Measurements from ENCODE around the gene TMEM259.
A peak's percentile ranks its signal among the peaks of the same experiment; 100 is the strongest.

Gene TMEM259

GRCh38 chr19:1050989-1051788 lies 30.3 kb upstream of the TMEM259 start:
- Mint-ChIP-seq H3K4me3 (no peak overlapping the region), H3K36me3 (peaks cover 17% of the 10 kb centered on the region), H3K27me3 (no peaks in the 10 kb centered on the region), H3K9me3 (no peaks in the 10 kb centered on the region), H3K4me1 (peaks cover 17% of the 10 kb centered on the region), H3K27ac (no peak overlapping the region)
- DNase-seq = no peak
- CTCF ChIA-PET = no interaction called here

DNA sequence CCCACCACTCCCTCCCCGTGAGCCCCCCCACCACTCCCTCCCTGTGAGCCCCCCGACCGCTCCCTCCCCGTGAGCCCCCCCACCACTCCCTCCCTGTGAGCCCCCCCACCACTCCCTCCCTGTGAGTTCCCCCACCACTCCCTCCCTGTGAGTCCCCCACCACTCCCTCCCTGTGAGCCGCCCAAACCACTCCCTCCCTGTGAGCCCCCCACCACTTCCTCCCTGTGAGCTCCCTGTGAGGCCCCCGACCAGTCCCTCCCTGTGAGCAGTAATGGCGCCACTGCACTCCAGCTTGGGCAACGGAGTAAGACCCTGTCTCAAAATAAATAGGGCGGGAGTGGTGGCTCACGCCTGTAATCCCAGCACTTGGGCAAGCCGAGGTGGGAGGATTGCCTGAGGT lies 28.9 kb upstream of the TMEM259 start:
- H3K27ac Mint-ChIP-seq = no peak overlapping the region
- H3K9me3 Mint-ChIP-seq = peaks cover 2% of the 10 kb centered on the region
- H3K4me3 Mint-ChIP-seq = no peak overlapping the region
- H3K36me3 Mint-ChIP-seq = peaks cover 27% of the 10 kb centered on the region
- peaks cover 20% of the 10 kb centered on the region for H3K4me1 Mint-ChIP-seq
- H3K27me3 Mint-ChIP-seq = no peaks in the 10 kb centered on the region
- DNase-seq = no peak
- CTCF ChIA-PET = interaction anchor here (0.9 kb wide), 1 partner anchor 11 kb away, joined by 3 read pairs; no protein-coding TSS in a partner anchor

DNA sequence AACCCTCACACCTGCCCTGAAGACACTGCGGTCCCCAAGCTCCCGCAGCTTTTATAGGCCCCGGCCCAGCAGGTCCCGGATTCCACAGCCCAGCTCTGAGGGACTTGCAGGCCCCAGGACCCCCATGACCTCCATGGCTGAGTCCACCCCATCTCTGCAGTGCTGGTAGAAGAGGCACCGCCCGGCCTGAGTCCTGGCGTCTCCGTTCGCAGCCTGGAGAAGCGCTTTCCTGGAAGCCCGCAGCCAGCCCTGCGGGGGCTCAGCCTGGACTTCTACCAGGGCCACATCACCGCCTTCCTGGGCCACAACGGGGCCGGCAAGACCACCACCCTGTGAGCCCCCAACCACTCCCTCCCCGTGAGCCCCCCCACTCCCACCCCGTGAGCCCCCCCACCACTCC lies 28.2 kb upstream of the TMEM259 start:
- CTCF ChIA-PET = interaction anchor here (0.6 to 1.1 kb wide), 2 partner anchors 17 to 295 kb away, joined by 3 read pairs; no protein-coding TSS in a partner anchor
- Mint-ChIP-seq H3K4me3 (no peak overlapping the region), H3K9me3 (peaks cover 2% of the 10 kb centered on the region), H3K36me3 (peaks cover 33% of the 10 kb centered on the region), H3K27me3 (no peaks in the 10 kb centered on the region), H3K4me1 (peaks cover 20% of the 10 kb centered on the region), H3K27ac (no peak overlapping the region)
- no peak for DNase-seq

- Mint-ChIP-seq H3K4me3 (no peak overlapping the region), H3K27me3 (no peaks in the 10 kb centered on the region), H3K9me3 (peaks cover 2% of the 10 kb centered on the region), H3K27ac (no peak overlapping the region), H3K36me3 (peaks cover 26% of the 10 kb centered on the region), H3K4me1 (peaks cover 16% of the 10 kb centered on the region)
- CTCF ChIA-PET = interaction anchor here (1.0 kb wide), 1 partner anchor 13 kb away, joined by 3 read pairs; no protein-coding TSS in a partner anchor
- DNase-seq = peak; percentile 28
Measured at GRCh38 chr19:1047696-1048147, 26.8 kb upstream of the TMEM259 start.

GRCh38 chr19:1046836-1047695 lies 26.1 kb upstream of the TMEM259 start:
- peaks cover 18% of the 10 kb centered on the region for H3K4me1 Mint-ChIP-seq
- H3K27me3 Mint-ChIP-seq = no peaks in the 10 kb centered on the region
- CTCF ChIA-PET = interaction anchor here (1.0 kb wide), 1 partner anchor 13 kb away, joined by 3 read pairs; no protein-coding TSS in a partner anchor
- peaks cover 29% of the 10 kb centered on the region for H3K36me3 Mint-ChIP-seq
- peaks cover 2% of the 10 kb centered on the region for H3K9me3 Mint-ChIP-seq
- peak overlapping the region; percentile 37 for H3K27ac Mint-ChIP-seq
- DNase-seq = peak; percentile 56
- no peak overlapping the region for H3K4me3 Mint-ChIP-seq

- Mint-ChIP-seq H3K36me3 (peaks cover 25% of the 10 kb centered on the region), H3K4me1 (peaks cover 18% of the 10 kb centered on the region), H3K9me3 (peaks cover 2% of the 10 kb centered on the region), H3K4me3 (no peak overlapping the region), H3K27me3 (no peaks in the 10 kb centered on the region), H3K27ac (no peak overlapping the region)
- CTCF ChIA-PET = no interaction called here
- DNase-seq = no peak
Measured at GRCh38 chr19:1046117-1046626, 25.2 kb upstream of the TMEM259 start.

GRCh38 chr19:1045247-1045603 lies 24.3 kb upstream of the TMEM259 start:
- H3K9me3 Mint-ChIP-seq = peaks cover 2% of the 10 kb centered on the region
- H3K36me3 Mint-ChIP-seq = peaks cover 25% of the 10 kb centered on the region
- no peaks in the 10 kb centered on the region for H3K27me3 Mint-ChIP-seq
- H3K27ac Mint-ChIP-seq = no peak overlapping the region
- H3K4me1 Mint-ChIP-seq = peaks cover 24% of the 10 kb centered on the region
- no peak overlapping the region for H3K4me3 Mint-ChIP-seq
- peak; percentile 76 for DNase-seq
- CTCF ChIA-PET = no interaction called here

DNA sequence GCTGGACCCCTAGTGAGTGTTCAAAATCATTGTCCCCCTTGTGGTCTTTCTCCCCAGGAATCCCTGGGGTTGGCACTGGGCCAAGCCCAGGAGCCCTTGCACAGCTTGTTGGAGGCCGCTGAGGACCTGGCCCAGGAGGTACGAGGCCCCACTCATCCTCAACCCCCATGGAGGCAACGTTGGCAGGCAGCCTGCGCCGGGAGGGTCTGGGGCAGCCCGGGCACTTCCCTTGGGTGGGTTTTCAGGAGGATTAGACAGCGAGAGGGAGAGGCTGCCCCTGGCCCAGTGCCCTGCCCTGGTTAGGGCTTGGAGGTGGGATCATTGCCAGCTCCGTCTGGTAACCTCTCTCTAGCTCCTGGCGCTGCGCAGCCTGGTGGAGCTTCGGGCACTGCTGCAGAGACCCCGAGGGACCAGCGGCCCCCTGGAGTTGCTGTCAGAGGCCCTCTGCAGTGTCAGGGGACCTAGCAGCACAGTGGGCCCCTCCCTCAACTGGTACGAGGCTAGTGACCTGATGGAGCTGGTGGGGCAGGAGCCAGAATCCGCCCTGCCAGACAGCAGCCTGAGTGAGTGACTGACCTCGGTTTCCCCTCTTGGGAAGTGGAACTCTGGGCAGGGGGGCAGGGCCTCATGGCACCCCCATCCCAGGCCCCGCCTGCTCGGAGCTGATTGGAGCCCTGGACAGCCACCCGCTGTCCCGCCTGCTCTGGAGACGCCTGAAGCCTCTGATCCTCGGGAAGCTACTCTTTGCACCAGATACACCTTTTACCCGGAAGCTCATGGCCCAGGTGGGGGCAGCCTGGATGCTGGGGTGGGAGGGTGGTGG lies 22.0 kb upstream of the TMEM259 start:
- Mint-ChIP-seq H3K4me1 (peaks cover 46% of the 10 kb centered on the region), H3K36me3 (peaks cover 40% of the 10 kb centered on the region), H3K4me3 (no peak overlapping the region), H3K9me3 (peaks cover 2% of the 10 kb centered on the region), H3K27me3 (peaks cover 5% of the 10 kb centered on the region), H3K27ac (no peak overlapping the region)
- DNase-seq = no peak
- CTCF ChIA-PET = interaction anchor here (0.6 to 0.7 kb wide), 2 partner anchors 10 to 394 kb away, joined by 3 read pairs; no protein-coding TSS in a partner anchor

GRCh38 chr19:1041835-1042685 lies 21.1 kb upstream of the TMEM259 start:
- H3K4me3 Mint-ChIP-seq = no peak overlapping the region
- DNase-seq = no peak
- peaks cover 53% of the 10 kb centered on the region for H3K4me1 Mint-ChIP-seq
- no peak overlapping the region for H3K27ac Mint-ChIP-seq
- H3K27me3 Mint-ChIP-seq = peaks cover 5% of the 10 kb centered on the region
- peaks cover 2% of the 10 kb centered on the region for H3K9me3 Mint-ChIP-seq
- peaks cover 45% of the 10 kb centered on the region for H3K36me3 Mint-ChIP-seq
- CTCF ChIA-PET = interaction anchor here (0.7 to 1.3 kb wide), 2 partner anchors 11 to 15 kb away, joined by 3 read pairs; no protein-coding TSS in a partner anchor

- CTCF ChIA-PET = interaction anchor here (0.9 to 1.3 kb wide), 3 partner anchors 16 to 26 kb away, joined by 3 to 6 read pairs (median 4); partner anchors contain the start of gene ARHGAP45
- peak overlapping the region; percentile 100 for H3K4me3 Mint-ChIP-seq
- H3K36me3 Mint-ChIP-seq = peaks cover 46% of the 10 kb centered on the region
- H3K4me1 Mint-ChIP-seq = peaks cover 56% of the 10 kb centered on the region
- DNase-seq = no peak
- H3K27me3 Mint-ChIP-seq = peaks cover 5% of the 10 kb centered on the region
- H3K27ac Mint-ChIP-seq = peak overlapping the region; percentile 92
- H3K9me3 Mint-ChIP-seq = peaks cover 2% of the 10 kb centered on the region
Measured at GRCh38 chr19:1041272-1041834, 20.4 kb upstream of the TMEM259 start.

GRCh38 chr19:1040476-1041271 lies 19.8 kb upstream of the TMEM259 start:
- H3K27me3 Mint-ChIP-seq = peaks cover 5% of the 10 kb centered on the region
- peaks cover 63% of the 10 kb centered on the region for H3K4me1 Mint-ChIP-seq
- peak overlapping the region; percentile 92 for H3K27ac Mint-ChIP-seq
- CTCF ChIA-PET = interaction anchor here (0.9 to 2.3 kb wide), 6 partner anchors 12 to 204 kb away, joined by 3 to 6 read pairs (median 4); partner anchors contain the start of gene ARHGAP45
- peak overlapping the region; percentile 100 for H3K4me3 Mint-ChIP-seq
- H3K36me3 Mint-ChIP-seq = peaks cover 48% of the 10 kb centered on the region
- peaks cover 2% of the 10 kb centered on the region for H3K9me3 Mint-ChIP-seq
- peak; percentile 96 for DNase-seq

Data from activated naive CD4-positive, alpha-beta T cell treated with anti-CD3 and anti-CD28 coated beads, Interleukin-2, amount 10 ng/mL, durations not matched to agents 7 days and 5 days (primary cell).